Measurements from ENCODE around the gene BMP7.
A peak's percentile ranks its signal among the peaks of the same experiment; 100 is the strongest.

Gene BMP7

DNA sequence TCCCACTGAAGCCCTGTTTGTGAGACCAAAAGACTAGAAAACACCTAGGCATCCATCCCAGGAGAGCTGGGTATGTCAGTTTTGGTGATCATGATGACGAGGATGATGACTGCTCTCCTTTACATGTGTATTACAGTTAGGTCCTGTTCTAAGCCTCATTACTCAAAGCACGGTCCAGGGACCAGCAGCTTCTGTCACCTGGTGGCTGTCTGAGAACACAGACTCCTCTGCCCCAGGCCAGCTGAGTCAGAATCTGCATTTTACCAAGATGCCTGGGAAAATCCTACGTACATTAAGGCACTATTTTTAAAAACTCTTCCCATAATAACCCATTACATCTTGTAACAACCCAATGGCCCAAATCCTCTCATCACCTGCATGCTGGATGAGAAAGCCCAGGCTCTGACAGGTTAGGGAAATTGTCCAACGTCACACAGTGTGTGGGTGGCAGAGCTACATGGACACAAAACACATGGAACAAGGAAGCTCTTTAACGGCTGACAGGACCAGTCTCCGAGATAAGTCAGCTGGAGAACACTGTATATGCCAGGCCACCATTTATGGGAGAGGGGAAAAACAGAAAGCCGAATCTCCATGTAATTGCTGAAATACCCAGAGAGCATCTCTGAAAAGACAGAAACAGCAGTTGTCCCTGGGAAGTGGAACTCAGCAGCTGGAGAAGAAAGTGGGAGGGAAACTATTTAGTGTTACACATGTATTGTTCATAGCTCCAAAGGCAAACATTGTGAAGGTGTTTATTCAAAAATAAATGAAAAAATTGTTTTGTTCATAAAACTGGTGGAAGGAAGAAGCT, 65.4 kb downstream of the BMP7 start:
- ChIA-PET POLR2A (no interaction called here), CTCF (no interaction called here)
- H3K4me3 ChIP-seq (ENCODE audit: low read depth, low read length) = no peak overlapping the region
- no peak overlapping the region for H3K27ac ChIP-seq (ENCODE audit: extremely low read depth, low read depth, low read length)
- H3K36me3 ChIP-seq (ENCODE audit: control insufficient read depth in 2 of 2, insufficient read depth in 1 of 2, low read length in 2 of 2) = peaks cover 0 to 39% of the 10 kb centered on the region in 2 experiments; a peak in 1 of 3 replicates
- TF ChIP-seq, protein P1, sequence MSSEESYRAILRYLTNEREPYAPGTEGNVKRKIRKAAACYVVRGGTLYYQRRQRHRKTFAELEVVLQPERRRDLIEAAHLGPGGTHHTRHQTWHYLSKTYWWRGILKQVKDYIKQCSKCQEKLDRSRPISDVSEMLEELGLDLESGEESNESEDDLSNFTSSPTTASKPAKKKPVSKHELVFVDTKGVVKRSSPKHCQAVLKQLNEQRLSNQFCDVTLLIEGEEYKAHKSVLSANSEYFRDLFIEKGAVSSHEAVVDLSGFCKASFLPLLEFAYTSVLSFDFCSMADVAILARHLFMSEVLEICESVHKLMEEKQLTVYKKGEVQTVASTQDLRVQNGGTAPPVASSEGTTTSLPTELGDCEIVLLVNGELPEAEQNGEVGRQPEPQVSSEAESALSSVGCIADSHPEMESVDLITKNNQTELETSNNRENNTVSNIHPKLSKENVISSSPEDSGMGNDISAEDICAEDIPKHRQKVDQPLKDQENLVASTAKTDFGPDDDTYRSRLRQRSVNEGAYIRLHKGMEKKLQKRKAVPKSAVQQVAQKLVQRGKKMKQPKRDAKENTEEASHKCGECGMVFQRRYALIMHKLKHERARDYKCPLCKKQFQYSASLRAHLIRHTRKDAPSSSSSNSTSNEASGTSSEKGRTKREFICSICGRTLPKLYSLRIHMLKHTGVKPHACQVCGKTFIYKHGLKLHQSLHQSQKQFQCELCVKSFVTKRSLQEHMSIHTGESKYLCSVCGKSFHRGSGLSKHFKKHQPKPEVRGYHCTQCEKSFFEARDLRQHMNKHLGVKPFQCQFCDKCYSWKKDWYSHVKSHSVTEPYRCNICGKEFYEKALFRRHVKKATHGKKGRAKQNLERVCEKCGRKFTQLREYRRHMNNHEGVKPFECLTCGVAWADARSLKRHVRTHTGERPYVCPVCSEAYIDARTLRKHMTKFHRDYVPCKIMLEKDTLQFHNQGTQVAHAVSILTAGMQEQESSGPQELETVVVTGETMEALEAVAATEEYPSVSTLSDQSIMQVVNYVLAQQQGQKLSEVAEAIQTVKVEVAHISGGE (tag by site-specific recombination; conservative IDR thresholded peaks at IDR 0.05; ENCODE audit: low read depth) = peak; percentile 82
- TF ChIP-seq ZBTB7A (tag by site-specific recombination; IDR thresholded peaks at IDR 0.05; ENCODE audit: low read depth) = no peak
- no peaks in the 10 kb centered on the region for H3K4me1 ChIP-seq (ENCODE audit: control insufficient read depth, insufficient read depth, low read length)
- H3K9me3 ChIP-seq (ENCODE audit: control insufficient read depth, insufficient read depth, low read depth, low read length) = no peaks in the 10 kb centered on the region

DNA sequence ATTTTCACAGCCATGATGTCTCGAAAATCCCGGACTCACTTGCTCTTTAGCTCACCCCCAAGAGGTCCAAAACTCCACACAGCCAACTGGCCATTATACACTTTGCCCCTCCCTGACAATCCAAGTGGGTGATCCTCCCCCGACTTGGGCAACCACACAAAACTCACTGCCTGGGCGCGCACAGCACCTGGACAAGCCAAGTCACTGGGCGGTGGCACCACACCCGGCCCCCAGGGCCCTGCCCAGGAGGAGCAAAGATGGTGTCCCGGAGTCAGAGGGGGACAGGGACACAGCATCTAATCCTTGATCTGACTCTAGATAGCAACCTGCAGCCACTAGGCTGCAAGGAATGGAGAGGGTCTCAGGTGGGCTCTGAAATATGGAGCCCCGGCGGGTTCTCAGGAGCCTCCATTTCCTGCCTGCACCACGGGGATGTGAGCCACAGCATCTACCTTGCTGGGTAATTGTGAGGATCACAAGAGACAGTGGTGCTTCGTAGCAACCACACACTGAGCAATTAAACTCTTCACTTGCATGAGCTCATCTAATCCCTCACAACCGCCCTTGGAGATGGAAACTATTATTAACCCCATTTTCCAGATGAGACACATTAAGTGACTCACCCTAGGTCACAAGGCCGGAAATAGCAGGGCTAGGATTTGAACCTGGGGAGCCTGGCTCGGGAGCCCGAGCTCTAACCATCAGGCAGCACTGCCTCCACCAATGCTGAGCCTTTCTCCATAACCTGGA, 66.6 kb downstream of the BMP7 start:
- CTCF ChIA-PET = interaction anchor here (0.6 kb wide), 1 partner anchor 1282 kb away, joined by 4 read pairs; no protein-coding TSS in a partner anchor
- H3K4me1 ChIP-seq (ENCODE audit: control insufficient read depth, insufficient read depth, low read length) = no peaks in the 10 kb centered on the region
- H3K27ac ChIP-seq (ENCODE audit: extremely low read depth, low read depth, low read length) = no peak overlapping the region
- H3K36me3 ChIP-seq (ENCODE audit: control insufficient read depth in 2 of 2, insufficient read depth in 1 of 2, low read length in 2 of 2) = peaks cover 0 to 41% of the 10 kb centered on the region in 2 experiments; a peak in 1 of 3 replicates
- H3K4me3 ChIP-seq (ENCODE audit: low read depth, low read length) = no peak overlapping the region
- TF ChIP-seq KLF1 (tag by site-specific recombination; IDR thresholded peaks at IDR 0.05) (peak; percentile 52; the same call in 1 of the 2 replicates), ZNF555 (tag by site-specific recombination; conservative IDR thresholded peaks at IDR 0.05) (no peak), ZNF404 (tag by site-specific recombination; IDR thresholded peaks at IDR 0.05) (no peak), SP7 (tag by site-specific recombination; IDR thresholded peaks at IDR 0.05) (peak; percentile 82), GLIS1 (tag by site-specific recombination; IDR thresholded peaks at IDR 0.05) (peak; percentile 62; the same call in 1 of the 2 replicates), ZNF785 (tag by site-specific recombination; IDR thresholded peaks at IDR 0.05) (no peak), ZIC2 (tag by site-specific recombination; IDR thresholded peaks at IDR 0.05) (peak; percentile 22; the same call in 1 of the 2 replicates)
- TF ChIP-seq, protein P2, sequence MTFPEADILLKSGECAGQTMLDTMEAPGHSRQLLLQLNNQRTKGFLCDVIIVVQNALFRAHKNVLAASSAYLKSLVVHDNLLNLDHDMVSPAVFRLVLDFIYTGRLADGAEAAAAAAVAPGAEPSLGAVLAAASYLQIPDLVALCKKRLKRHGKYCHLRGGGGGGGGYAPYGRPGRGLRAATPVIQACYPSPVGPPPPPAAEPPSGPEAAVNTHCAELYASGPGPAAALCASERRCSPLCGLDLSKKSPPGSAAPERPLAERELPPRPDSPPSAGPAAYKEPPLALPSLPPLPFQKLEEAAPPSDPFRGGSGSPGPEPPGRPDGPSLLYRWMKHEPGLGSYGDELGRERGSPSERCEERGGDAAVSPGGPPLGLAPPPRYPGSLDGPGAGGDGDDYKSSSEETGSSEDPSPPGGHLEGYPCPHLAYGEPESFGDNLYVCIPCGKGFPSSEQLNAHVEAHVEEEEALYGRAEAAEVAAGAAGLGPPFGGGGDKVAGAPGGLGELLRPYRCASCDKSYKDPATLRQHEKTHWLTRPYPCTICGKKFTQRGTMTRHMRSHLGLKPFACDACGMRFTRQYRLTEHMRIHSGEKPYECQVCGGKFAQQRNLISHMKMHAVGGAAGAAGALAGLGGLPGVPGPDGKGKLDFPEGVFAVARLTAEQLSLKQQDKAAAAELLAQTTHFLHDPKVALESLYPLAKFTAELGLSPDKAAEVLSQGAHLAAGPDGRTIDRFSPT (tag by site-specific recombination; IDR thresholded peaks at IDR 0.05) = 0 out of 2 replicates have a peak, but pooled peaks have one; percentile 44
- TF ChIP-seq, protein P3, sequence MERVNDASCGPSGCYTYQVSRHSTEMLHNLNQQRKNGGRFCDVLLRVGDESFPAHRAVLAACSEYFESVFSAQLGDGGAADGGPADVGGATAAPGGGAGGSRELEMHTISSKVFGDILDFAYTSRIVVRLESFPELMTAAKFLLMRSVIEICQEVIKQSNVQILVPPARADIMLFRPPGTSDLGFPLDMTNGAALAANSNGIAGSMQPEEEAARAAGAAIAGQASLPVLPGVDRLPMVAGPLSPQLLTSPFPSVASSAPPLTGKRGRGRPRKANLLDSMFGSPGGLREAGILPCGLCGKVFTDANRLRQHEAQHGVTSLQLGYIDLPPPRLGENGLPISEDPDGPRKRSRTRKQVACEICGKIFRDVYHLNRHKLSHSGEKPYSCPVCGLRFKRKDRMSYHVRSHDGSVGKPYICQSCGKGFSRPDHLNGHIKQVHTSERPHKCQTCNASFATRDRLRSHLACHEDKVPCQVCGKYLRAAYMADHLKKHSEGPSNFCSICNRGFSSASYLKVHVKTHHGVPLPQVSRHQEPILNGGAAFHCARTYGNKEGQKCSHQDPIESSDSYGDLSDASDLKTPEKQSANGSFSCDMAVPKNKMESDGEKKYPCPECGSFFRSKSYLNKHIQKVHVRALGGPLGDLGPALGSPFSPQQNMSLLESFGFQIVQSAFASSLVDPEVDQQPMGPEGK (tag by site-specific recombination; IDR thresholded peaks at IDR 0.05) = no peak
- TF ChIP-seq, protein P4, sequence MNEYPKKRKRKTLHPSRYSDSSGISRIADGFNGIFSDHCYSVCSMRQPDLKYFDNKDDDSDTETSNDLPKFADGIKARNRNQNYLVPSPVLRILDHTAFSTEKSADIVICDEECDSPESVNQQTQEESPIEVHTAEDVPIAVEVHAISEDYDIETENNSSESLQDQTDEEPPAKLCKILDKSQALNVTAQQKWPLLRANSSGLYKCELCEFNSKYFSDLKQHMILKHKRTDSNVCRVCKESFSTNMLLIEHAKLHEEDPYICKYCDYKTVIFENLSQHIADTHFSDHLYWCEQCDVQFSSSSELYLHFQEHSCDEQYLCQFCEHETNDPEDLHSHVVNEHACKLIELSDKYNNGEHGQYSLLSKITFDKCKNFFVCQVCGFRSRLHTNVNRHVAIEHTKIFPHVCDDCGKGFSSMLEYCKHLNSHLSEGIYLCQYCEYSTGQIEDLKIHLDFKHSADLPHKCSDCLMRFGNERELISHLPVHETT (tag by site-specific recombination; IDR thresholded peaks at IDR 0.05) = 0 out of 2 replicates have a peak, but pooled peaks have one; percentile 22
- POLR2A ChIA-PET = no interaction called here
- no peaks in the 10 kb centered on the region for H3K9me3 ChIP-seq (ENCODE audit: control insufficient read depth, insufficient read depth, low read depth, low read length)
